ENCODE results near the gene TUBD1. TPM values are rescaled to one million over a fixed set of nuclear protein-coding genes. Genes with fewer than 3 reads are reported as not detected.

TUBD1 gene
- total and polyA plus RNA-seq, 2 of the 13 experiments (the other 11 are each of a cell fraction or from before 2014, with no cell fraction given), result 18.2 to 25.9 TPM

DNA sequence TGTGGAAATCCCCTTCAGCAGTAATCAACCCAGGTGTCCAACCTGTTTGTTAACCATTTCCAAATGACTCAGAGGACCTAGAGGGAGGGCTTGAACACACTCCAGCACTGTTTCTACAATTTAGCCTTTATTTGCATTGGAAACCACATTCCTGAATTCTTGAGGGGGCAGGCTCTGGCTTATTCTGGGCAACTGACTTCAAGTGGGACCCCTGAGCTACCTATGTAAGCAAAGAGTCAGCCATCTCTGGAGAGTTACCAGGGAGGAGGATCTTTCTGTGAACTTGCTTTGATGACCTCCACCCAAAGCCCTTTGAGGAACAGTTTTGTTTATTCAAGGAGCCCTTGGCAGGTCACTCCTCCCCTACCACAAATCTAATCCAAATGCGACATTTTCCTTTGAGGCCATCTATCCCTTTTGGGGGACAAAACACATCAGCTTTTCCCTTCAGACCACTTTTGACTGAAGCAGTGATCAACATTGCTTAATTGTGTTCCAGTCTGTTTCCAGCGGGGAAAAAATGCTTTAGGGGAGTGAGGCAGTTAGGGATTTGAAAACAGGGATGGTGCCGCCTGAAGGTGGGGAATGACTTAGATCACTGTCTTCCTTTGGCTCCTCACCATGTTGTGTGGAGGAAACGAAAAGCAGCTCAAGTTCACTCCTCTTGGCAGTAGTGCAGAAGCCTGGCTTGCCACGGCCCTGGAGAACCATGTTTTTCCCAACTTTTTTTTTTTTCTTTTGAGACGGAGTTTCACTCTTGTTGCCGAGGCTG is 46.2 kb downstream of the TUBD1 start (continued):
- TF ChIP-seq, protein P1, sequence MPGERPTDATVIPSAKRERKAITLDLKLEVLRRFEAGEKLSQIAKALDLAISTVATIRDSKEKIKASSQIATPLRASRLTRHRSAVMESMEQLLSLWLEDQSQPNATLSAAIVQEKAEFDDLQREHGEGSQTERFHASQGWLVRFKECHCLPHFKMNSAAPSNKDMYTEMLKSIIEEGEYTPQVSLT (CRISPR knock-in tag; IDR thresholded peaks at IDR 0.05; ENCODE audit: borderline replicate concordance, low read depth), result no peak; the same call in 1 of the 2 replicates
- no peak for TF ChIP-seq ZSCAN12 (CRISPR knock-in tag; IDR thresholded peaks at IDR 0.05)
- TF ChIP-seq AHR (CRISPR knock-in tag; IDR thresholded peaks at IDR 0.05), result 0 out of 2 replicates have a peak, but pooled peaks have one; percentile 11
- TF ChIP-seq TGIF2 (CRISPR knock-in tag; IDR thresholded peaks at IDR 0.05), result peak; percentile 53; the same call in 1 of the 2 replicates
- TF ChIP-seq KAT7 (CRISPR knock-in tag; IDR thresholded peaks at IDR 0.05; ENCODE audit: borderline replicate concordance), result no peak
- no peak for TF ChIP-seq ZNF83 (CRISPR knock-in tag; IDR thresholded peaks at IDR 0.05; ENCODE audit: borderline replicate concordance)
- no peak for TF ChIP-seq KLF15 (CRISPR knock-in tag; IDR thresholded peaks at IDR 0.05; ENCODE audit: borderline replicate concordance)
- no peak for TF ChIP-seq KDM1A (CRISPR knock-in tag; IDR thresholded peaks at IDR 0.05)
- TF ChIP-seq ZNF501 (CRISPR knock-in tag; IDR thresholded peaks at IDR 0.05), result no peak; the same call in 1 of the 2 replicates
- peak; percentile 69; the same call in 1 of the 2 replicates for TF ChIP-seq ERF (CRISPR knock-in tag; IDR thresholded peaks at IDR 0.05)
- TF ChIP-seq SNAI1 (CRISPR knock-in tag; IDR thresholded peaks at IDR 0.05; ENCODE audit: borderline replicate concordance), result no peak
- peak; percentile 75 for TF ChIP-seq ZNF263 (CRISPR knock-in tag; IDR thresholded peaks at IDR 0.05)
- TF ChIP-seq NFRKB (IDR thresholded peaks at IDR 0.05), result no peak
- TF ChIP-seq ZNF550 (CRISPR knock-in tag; IDR thresholded peaks at IDR 0.05; ENCODE audit: borderline replicate concordance), result no peak
- TF ChIP-seq CAMTA2 (CRISPR knock-in tag; IDR thresholded peaks at IDR 0.05; ENCODE audit: borderline replicate concordance), result no peak
- TF ChIP-seq, protein P2, sequence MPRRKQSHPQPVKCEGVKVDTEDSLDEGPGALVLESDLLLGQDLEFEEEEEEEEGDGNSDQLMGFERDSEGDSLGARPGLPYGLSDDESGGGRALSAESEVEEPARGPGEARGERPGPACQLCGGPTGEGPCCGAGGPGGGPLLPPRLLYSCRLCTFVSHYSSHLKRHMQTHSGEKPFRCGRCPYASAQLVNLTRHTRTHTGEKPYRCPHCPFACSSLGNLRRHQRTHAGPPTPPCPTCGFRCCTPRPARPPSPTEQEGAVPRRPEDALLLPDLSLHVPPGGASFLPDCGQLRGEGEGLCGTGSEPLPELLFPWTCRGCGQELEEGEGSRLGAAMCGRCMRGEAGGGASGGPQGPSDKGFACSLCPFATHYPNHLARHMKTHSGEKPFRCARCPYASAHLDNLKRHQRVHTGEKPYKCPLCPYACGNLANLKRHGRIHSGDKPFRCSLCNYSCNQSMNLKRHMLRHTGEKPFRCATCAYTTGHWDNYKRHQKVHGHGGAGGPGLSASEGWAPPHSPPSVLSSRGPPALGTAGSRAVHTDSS (CRISPR knock-in tag; conservative IDR thresholded peaks at IDR 0.05), result no peak
- no peak for TF ChIP-seq SRY (CRISPR knock-in tag; IDR thresholded peaks at IDR 0.05)
- no peak for TF ChIP-seq MEF2D (CRISPR knock-in tag; IDR thresholded peaks at IDR 0.05)
- TF ChIP-seq ZNF432 (CRISPR knock-in tag; IDR thresholded peaks at IDR 0.05; ENCODE audit: borderline replicate concordance), result no peak; the same call in 1 of the 2 replicates
- TF ChIP-seq NFE2L1 (CRISPR knock-in tag; IDR thresholded peaks at IDR 0.05; ENCODE audit: borderline replicate concordance), result no peak
- TF ChIP-seq, protein P3, sequence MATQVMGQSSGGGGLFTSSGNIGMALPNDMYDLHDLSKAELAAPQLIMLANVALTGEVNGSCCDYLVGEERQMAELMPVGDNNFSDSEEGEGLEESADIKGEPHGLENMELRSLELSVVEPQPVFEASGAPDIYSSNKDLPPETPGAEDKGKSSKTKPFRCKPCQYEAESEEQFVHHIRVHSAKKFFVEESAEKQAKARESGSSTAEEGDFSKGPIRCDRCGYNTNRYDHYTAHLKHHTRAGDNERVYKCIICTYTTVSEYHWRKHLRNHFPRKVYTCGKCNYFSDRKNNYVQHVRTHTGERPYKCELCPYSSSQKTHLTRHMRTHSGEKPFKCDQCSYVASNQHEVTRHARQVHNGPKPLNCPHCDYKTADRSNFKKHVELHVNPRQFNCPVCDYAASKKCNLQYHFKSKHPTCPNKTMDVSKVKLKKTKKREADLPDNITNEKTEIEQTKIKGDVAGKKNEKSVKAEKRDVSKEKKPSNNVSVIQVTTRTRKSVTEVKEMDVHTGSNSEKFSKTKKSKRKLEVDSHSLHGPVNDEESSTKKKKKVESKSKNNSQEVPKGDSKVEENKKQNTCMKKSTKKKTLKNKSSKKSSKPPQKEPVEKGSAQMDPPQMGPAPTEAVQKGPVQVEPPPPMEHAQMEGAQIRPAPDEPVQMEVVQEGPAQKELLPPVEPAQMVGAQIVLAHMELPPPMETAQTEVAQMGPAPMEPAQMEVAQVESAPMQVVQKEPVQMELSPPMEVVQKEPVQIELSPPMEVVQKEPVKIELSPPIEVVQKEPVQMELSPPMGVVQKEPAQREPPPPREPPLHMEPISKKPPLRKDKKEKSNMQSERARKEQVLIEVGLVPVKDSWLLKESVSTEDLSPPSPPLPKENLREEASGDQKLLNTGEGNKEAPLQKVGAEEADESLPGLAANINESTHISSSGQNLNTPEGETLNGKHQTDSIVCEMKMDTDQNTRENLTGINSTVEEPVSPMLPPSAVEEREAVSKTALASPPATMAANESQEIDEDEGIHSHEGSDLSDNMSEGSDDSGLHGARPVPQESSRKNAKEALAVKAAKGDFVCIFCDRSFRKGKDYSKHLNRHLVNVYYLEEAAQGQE (IDR thresholded peaks at IDR 0.05; ENCODE audit: borderline replicate concordance in 1 of 2, low read depth in 1 of 2, low read length in 2 of 2), result peak in 1 of 2 experiments; percentile 44; a peak in 2 of 4 replicates
- TF ChIP-seq, protein P4, sequence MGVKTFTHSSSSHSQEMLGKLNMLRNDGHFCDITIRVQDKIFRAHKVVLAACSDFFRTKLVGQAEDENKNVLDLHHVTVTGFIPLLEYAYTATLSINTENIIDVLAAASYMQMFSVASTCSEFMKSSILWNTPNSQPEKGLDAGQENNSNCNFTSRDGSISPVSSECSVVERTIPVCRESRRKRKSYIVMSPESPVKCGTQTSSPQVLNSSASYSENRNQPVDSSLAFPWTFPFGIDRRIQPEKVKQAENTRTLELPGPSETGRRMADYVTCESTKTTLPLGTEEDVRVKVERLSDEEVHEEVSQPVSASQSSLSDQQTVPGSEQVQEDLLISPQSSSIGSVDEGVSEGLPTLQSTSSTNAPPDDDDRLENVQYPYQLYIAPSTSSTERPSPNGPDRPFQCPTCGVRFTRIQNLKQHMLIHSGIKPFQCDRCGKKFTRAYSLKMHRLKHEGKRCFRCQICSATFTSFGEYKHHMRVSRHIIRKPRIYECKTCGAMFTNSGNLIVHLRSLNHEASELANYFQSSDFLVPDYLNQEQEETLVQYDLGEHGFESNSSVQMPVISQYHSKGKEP (CRISPR knock-in tag; IDR thresholded peaks at IDR 0.05), result no peak
- TF ChIP-seq DMAP1 (CRISPR knock-in tag; IDR thresholded peaks at IDR 0.05), result peak; percentile 43; the same call in 1 of the 2 replicates
- 0 out of 2 replicates have a peak, but pooled peaks have one; percentile 45 for TF ChIP-seq ZNF563 (CRISPR knock-in tag; IDR thresholded peaks at IDR 0.05)
